GM18519 (cell line): ENCODE data around the gene KRTAP9-1.
"Not testable (repeated sequence)": the region's sequence is repeated elsewhere in the genome, so short reads cannot be mapped to it uniquely, and the experiment has no call there.

Experiments used
- ATAC-seq: cut with Tn5 transposase; IDR thresholded peaks from one replicate; pipeline ENCODE4 v1.9.1; 2021; ENCODE audit warnings: mild to moderate bottlenecking, moderate library complexity; ENCODE audit not compliant: unreplicated experiment, low FRiP score

Gene KRTAP9-1

GRCh38 chr17:41189837-41190318 is at the start of gene KRTAP9-1:
Gene KRTAP9-1, plus strand, starts transcription at chr17:41189887. Its CDS starts 0 bp downstream, at chr17:41189887.
- not testable (repeated sequence) for ATAC-seq

GRCh38 chr17:41140360-41141131 is 49.1 kb upstream of the KRTAP9-1 start, which contains the start of gene KRTAP4-6:
Gene KRTAP4-6, minus strand, starts transcription at chr17:41140544. Its CDS starts 57 bp downstream, at chr17:41140487.
- no peak for ATAC-seq

- no peak for ATAC-seq
Measured at GRCh38 chr17:41141361-41141760, 48.3 kb upstream of the KRTAP9-1 start.

GRCh38 chr17:41144846-41145245 is 44.8 kb upstream of the KRTAP9-1 start:
- ATAC-seq: no peak

GRCh38 chr17:41145261-41145660 is 44.4 kb upstream of the KRTAP9-1 start:
- no peak for ATAC-seq

- ATAC-seq: no peak
Measured at GRCh38 chr17:41147531-41148204, 42.0 kb upstream of the KRTAP9-1 start.

GRCh38 chr17:41148971-41149651 is 40.6 kb upstream of the KRTAP9-1 start:
- not testable (repeated sequence) for ATAC-seq

GRCh38 chr17:41149652-41149985 is 40.1 kb upstream of the KRTAP9-1 start, which contains the start of gene KRTAP4-5:
Gene KRTAP4-5, minus strand, starts transcription at chr17:41149825. Its CDS starts 58 bp downstream, at chr17:41149767.
- ATAC-seq: no peak

- no peak for ATAC-seq
Measured at GRCh38 chr17:41150026-41150425, 39.7 kb upstream of the KRTAP9-1 start.

GRCh38 chr17:41151525-41151924 is 38.2 kb upstream of the KRTAP9-1 start:
- ATAC-seq: no peak

GRCh38 chr17:41153856-41154255 is 35.8 kb upstream of the KRTAP9-1 start:
- ATAC-seq: no peak

GRCh38 chr17:41160190-41160589 is 29.5 kb upstream of the KRTAP9-1 start:
- not testable (repeated sequence) for ATAC-seq

GRCh38 chr17:41160648-41161047 is 29.0 kb upstream of the KRTAP9-1 start, which contains the start of gene KRTAP4-4:
Gene KRTAP4-4, minus strand, starts transcription at chr17:41160748. Its CDS starts 57 bp downstream, at chr17:41160691.
- no peak for ATAC-seq

GRCh38 chr17:41163828-41164227 is 25.9 kb upstream of the KRTAP9-1 start:
- ATAC-seq: no peak

GRCh38 chr17:41167561-41167960 is 22.1 kb upstream of the KRTAP9-1 start:
- no peak for ATAC-seq

- ATAC-seq: no peak
Measured at GRCh38 chr17:41168121-41168520, 21.6 kb upstream of the KRTAP9-1 start, which contains the start of gene KRTAP4-3. Gene KRTAP4-3, minus strand, starts transcription at chr17:41168221. Its CDS starts 49 bp downstream, at chr17:41168172.

GRCh38 chr17:41171886-41172285 is 17.8 kb upstream of the KRTAP9-1 start:
- ATAC-seq: no peak

- no peak for ATAC-seq
Measured at GRCh38 chr17:41176744-41177387, 12.8 kb upstream of the KRTAP9-1 start.

- no peak for ATAC-seq
Measured at GRCh38 chr17:41177727-41178271, 11.9 kb upstream of the KRTAP9-1 start, which contains the start of gene KRTAP4-2. Gene KRTAP4-2, minus strand, starts transcription at chr17:41178221. Its CDS starts 57 bp downstream, at chr17:41178164.

- no peak for ATAC-seq
Measured at GRCh38 chr17:41178341-41178740, 11.3 kb upstream of the KRTAP9-1 start.
